Left lung (tissue), 10 donors: ENCODE results near the gene INVS. TPM values are rescaled to one million over a fixed set of nuclear protein-coding genes. Genes with fewer than 3 reads are reported as not detected.

Experiments
- ATAC-seq: fragments of 200-7000 bp; cut with Tn5 transposase; one replicate; pipeline ENCODE4 v1.9.1; 2020; ENCODE audit warnings: moderate library complexity
- DNase-seq, 4 donors: peaks; one replicate each; pipeline ENCODE4 v3.0.0-alpha.2; 2013 to 2020
- H3K27ac ChIP-seq, 2 donors: fragments of 200-600 bp; sonication (generic) in 1 of 2; one replicate each; pipeline versions ENCODE4 v1.5.0 to v1.8.0; 2020 to 2021
- H3K27me3 ChIP-seq, 2 donors: fragments of 200-600 bp; sonication (generic) in 1 of 2; one replicate each; pipeline versions ENCODE4 v1.5.0 to v1.8.0; 2020 to 2021
- H3K36me3 ChIP-seq, 2 donors: fragments of 200-600 bp; sonication (generic) in 1 of 2; one replicate each; pipeline versions ENCODE4 v1.5.0 to v1.8.0; 2020 to 2021
- H3K4me1 ChIP-seq, 2 donors: fragments of 200-600 bp; one replicate each; pipeline ENCODE4 v1.8.0; 2021
- H3K4me3 ChIP-seq, 2 donors: fragments of 200-600 bp; sonication (generic) in 1 of 2; one replicate each; pipeline versions ENCODE4 v1.5.0 to v1.8.0; 2020 to 2021; ENCODE audit warnings: mild to moderate bottlenecking in 1 of 2
- H3K9me3 ChIP-seq, 2 donors: fragments of 200-600 bp; sonication (generic) in 1 of 2; one replicate each; pipeline versions ENCODE4 v1.5.0 to v1.8.0; 2020 to 2021
- intact Hi-C, 2 donors: fragments of 100-400 bp; cut with DNase I; formaldehyde crosslinking; loops; one replicate each; pipeline versions ENCODE4 v1.11.2 to v1.14.2; 2022
- polyA plus RNA-seq, 6 donors: library from polyadenylated mRNA; unstranded; fragments of 120-200 nt; gene quantifications; one replicate each; pipeline ENCODE4 v1.2.1, GENCODE V29; 2013; ENCODE audit not compliant: insufficient read length in 6 of 6
- total RNA-seq, 2 donors: library from RNA; stranded (reverse); fragmentation: NEBNext Ultra II Directional; extraction: Animal tissue kit (Norgen Biotek cat#: 25700); gene quantifications; one replicate each; pipeline ENCODE4 v1.2.1, GENCODE V29; 2021
- TF ChIP-seq, protein P1 (sequence below), 2 donors: fragments of 200-600 bp; sonication (generic) in 1 of 2; IDR thresholded peaks; one replicate each; pipeline versions ENCODE4 v1.5.0 to v1.8.0; 2021; ENCODE audit warnings: antibody characterized with exemption in 2 of 2
- donor health status: DM: no; HTN: yes; CAD: no.
- donor health status: DM: no; HTN: no; CAD: no.

The INVS gene
- total and polyA plus RNA-seq, 8 donors, result 21.5 to 29.9 (median 24.6) TPM

DNA sequence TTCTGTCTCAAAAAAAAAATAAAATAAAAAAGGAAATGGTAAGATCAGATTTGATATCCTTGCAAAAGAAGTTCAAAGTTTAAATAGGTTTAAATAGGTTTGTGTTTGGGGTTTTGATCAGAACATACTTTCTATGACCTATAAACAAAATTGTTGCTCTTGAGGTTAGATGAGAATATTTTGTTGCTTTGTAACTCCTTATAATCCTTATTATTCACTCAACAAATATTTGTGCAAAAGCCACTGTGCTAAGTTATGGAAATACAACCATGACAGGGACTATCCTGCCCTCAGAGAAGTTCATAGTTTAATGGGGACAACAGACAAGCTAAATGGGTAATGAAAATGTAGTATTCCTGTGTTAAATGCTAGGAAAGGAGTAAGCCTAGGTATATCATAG is 71.5 kb downstream of the INVS start:
- intact Hi-C loops, result no loop called here
- Histone ChIP-seq H3K36me3 (peaks cover 0 to 10% of the 10 kb centered on the region in 2 donors), H3K4me3 (no peak overlapping the region), H3K4me1 (no peaks in the 10 kb centered on the region), H3K9me3 (peaks cover 3 to 4% of the 10 kb centered on the region in 2 donors), H3K27me3 (no peaks in the 10 kb centered on the region), H3K27ac (no peak overlapping the region)
- DNase-seq, result no peak
- no peak for ATAC-seq
- TF ChIP-seq, protein P1, sequence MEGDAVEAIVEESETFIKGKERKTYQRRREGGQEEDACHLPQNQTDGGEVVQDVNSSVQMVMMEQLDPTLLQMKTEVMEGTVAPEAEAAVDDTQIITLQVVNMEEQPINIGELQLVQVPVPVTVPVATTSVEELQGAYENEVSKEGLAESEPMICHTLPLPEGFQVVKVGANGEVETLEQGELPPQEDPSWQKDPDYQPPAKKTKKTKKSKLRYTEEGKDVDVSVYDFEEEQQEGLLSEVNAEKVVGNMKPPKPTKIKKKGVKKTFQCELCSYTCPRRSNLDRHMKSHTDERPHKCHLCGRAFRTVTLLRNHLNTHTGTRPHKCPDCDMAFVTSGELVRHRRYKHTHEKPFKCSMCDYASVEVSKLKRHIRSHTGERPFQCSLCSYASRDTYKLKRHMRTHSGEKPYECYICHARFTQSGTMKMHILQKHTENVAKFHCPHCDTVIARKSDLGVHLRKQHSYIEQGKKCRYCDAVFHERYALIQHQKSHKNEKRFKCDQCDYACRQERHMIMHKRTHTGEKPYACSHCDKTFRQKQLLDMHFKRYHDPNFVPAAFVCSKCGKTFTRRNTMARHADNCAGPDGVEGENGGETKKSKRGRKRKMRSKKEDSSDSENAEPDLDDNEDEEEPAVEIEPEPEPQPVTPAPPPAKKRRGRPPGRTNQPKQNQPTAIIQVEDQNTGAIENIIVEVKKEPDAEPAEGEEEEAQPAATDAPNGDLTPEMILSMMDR (IDR thresholded peaks at IDR 0.05), result no peak

DNA sequence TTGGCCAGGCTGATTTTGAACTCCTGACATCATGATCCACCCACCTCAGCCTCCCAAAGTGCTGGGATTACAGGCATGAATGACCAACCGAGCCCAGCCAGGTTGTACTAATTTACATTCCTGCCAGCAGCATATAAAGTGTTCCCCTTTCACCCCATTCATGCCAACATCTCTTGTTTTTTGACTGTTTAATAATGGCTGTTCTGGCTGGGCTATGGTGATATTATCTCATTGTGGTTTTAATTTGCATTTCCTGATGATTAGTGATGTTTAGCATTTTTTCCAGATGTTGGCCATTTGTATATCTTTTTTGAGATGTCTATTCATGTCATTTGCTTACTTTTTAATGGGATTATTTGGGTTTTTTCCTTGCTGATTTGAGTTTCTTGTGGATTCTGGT is 87.3 kb downstream of the INVS start:
- no peaks in the 10 kb centered on the region for H3K27me3 ChIP-seq
- intact Hi-C loops, result no loop called here
- no peak for DNase-seq

DNA sequence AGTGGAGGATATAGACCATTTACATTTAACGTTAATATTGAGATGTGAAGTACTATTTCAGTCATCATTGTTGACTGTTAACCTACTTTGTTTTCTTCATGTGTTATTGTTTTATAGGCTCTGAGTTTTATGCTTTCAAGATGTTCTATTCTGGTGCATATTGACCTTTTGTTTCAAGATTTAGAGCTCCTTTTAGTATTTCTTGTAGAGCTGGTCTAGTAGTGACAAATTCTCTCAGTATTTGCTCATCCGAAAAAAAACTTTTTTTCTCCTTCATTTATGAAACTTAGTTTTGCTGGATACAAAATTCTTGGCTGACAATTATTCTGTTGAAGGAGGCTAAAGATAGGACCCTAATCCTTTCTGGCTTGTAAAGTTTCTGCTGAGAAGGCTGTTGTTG is 91.3 kb downstream of the INVS start:
- intact Hi-C loops, result no loop called here
- no peaks in the 10 kb centered on the region for H3K27me3 ChIP-seq
- peaks cover 6 to 38% of the 10 kb centered on the region in 2 donors for H3K9me3 ChIP-seq
- H3K4me1 ChIP-seq, result no peaks in the 10 kb centered on the region
- ATAC-seq, result no peak
- TF ChIP-seq, protein P1 (IDR thresholded peaks at IDR 0.05), result no peak
- no peak for DNase-seq
- H3K4me3 ChIP-seq, result no peak overlapping the region
- H3K36me3 ChIP-seq, result no peaks in the 10 kb centered on the region
- H3K27ac ChIP-seq, result no peak overlapping the region

More for the DNA sequence above, 87.3 kb downstream of the INVS start:
- H3K36me3 ChIP-seq, result no peaks in the 10 kb centered on the region
- no peaks in the 10 kb centered on the region for H3K4me1 ChIP-seq
- peaks cover 5 to 36% of the 10 kb centered on the region in 2 donors for H3K9me3 ChIP-seq
- TF ChIP-seq, protein P1 (IDR thresholded peaks at IDR 0.05), result no peak
- H3K27ac ChIP-seq, result no peak overlapping the region
- ATAC-seq, result no peak
- no peak overlapping the region for H3K4me3 ChIP-seq

DNA sequence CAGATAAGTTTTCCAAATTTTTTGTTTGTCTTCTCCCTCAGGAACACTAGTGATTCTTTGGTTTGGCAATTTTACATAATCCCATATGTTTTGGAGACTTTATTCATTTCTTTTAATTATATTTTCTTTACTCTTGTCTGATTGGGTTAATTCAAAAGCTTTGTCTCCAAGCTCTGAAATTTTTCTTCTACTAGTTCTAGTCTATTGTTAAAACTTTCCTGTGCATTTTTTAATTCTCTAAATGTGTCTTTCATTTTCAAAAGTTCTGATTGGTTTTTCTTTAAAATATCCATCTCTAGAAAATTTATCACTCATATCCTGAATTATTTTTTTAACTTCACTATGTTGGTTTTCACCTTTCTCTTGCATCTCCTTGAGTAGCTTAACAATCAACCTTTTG is 92.2 kb downstream of the INVS start:
- Histone ChIP-seq H3K4me3 (no peak overlapping the region), H3K4me1 (no peaks in the 10 kb centered on the region), H3K9me3 (peaks cover 6 to 36% of the 10 kb centered on the region in 2 donors), H3K36me3 (no peaks in the 10 kb centered on the region), H3K27me3 (no peaks in the 10 kb centered on the region), H3K27ac (no peak overlapping the region)
- DNase-seq (no peak), ATAC-seq (no peak)
- TF ChIP-seq, protein P1 (IDR thresholded peaks at IDR 0.05), result no peak
- intact Hi-C loops, result no loop called here

DNA sequence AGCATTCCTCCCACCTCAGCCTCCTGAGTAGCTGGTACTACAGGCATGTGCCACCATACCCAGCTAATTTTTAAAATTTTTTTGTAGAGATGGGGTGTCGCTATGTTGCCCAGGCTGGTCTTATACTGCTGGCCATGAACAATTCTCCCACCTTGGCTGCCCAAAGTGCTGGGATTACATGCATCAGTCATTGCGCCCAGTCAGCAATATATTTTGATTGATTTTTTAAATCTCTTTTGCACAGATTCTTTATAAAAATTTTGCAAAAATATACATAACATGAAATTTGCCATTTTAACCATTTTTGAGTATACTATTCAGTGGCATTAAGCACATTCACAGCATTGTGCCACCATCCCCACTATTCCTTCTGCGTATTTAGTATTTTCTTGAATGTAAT is 94.0 kb downstream of the INVS start:
- intact Hi-C loops, result no loop called here
- Histone ChIP-seq H3K36me3 (no peaks in the 10 kb centered on the region), H3K9me3 (peaks cover 6 to 27% of the 10 kb centered on the region in 2 donors), H3K27ac (no peak overlapping the region), H3K27me3 (no peaks in the 10 kb centered on the region), H3K4me1 (no peaks in the 10 kb centered on the region), H3K4me3 (no peak overlapping the region)
- DNase-seq, result no peak
- ATAC-seq, result no peak
- TF ChIP-seq, protein P1 (IDR thresholded peaks at IDR 0.05), result no peak
